Kidney (tissue), 14 donors: ENCODE measurements around the gene DIAPH1. TPM values are rescaled to one million over a fixed set of nuclear protein-coding genes. Genes with fewer than 3 reads are reported as not detected.
A peak's percentile ranks its signal among the peaks of the same experiment; 100 is the strongest.

Experiments used
- DNase-seq, 5 donors: peaks; one replicate each; pipeline ENCODE4 v3.0.0-alpha.2; 2013 to 2020
- FAIRE-seq: peaks from 2 replicates; lab custom pipeline; 2012; peaks lifted over from hg19 to GRCh38; lab: Jason Lieb, UNC
- H3K27ac ChIP-seq, 2 donors: one replicate each; pipeline ENCODE4 v1.7.0; 2013; ENCODE audit warnings: low read depth in 2 of 2, low read length in 2 of 2, inconsistent platforms in 1 of 2
- H3K27me3 ChIP-seq: one replicate; pipeline ENCODE4 v1.7.1; 2013; ENCODE audit warnings: low read length, inconsistent platforms; ENCODE audit not compliant: control insufficient read depth, insufficient read depth
- H3K36me3 ChIP-seq, 3 donors: one replicate each; pipeline versions ENCODE4 v1.7.0 to v1.7.1; 2013; ENCODE audit warnings: low read length in 3 of 3, control low read depth in 1 of 3, inconsistent platforms in 1 of 3; ENCODE audit not compliant: insufficient read depth in 3 of 3, control insufficient read depth in 2 of 3
- H3K4me1 ChIP-seq, 3 donors: one replicate each; pipeline versions ENCODE4 v1.7.0 to v1.7.1; 2013; ENCODE audit warnings: low read length in 3 of 3, inconsistent platforms in 1 of 3, low read depth in 1 of 3; ENCODE audit not compliant: control insufficient read depth in 2 of 3, insufficient read depth in 2 of 3
- H3K4me3 ChIP-seq, 3 donors: one replicate each; pipeline versions ENCODE4 v1.7.0 to v1.8.1; 2013; ENCODE audit warnings: low read length in 3 of 3, control low read depth in 1 of 3, inconsistent platforms in 1 of 3
- H3K9ac ChIP-seq, 3 donors: one replicate each; pipeline versions ENCODE4 v1.7.0 to v1.7.1; 2013; ENCODE audit warnings: low read length in 3 of 3, control low read depth in 1 of 3, inconsistent platforms in 1 of 3
- H3K9me3 ChIP-seq, 3 donors: one replicate each; pipeline versions ENCODE4 v1.7.0 to v1.7.1; 2013; ENCODE audit warnings: low read length in 3 of 3, control low read depth in 1 of 3, inconsistent platforms in 1 of 3; ENCODE audit not compliant: control insufficient read depth in 2 of 3, insufficient read depth in 1 of 3
- intact Hi-C: fragments of 100-400 bp; cut with DNase I; formaldehyde crosslinking; loops from one replicate; pipeline ENCODE4 v1.11.1; 2022
- polyA plus RNA-seq: library from polyadenylated mRNA; stranded (reverse); fragments of 350-450 nt; fragmentation: Illumina TruSeq; extraction: RNeasy Lipid Tissue Mini Kit (QIAGEN cat#74804); gene quantifications from one replicate; pipeline ENCODE4 v1.2.3, GENCODE V29; 2014; ENCODE audit warnings: low read depth, low replicate concordance; ENCODE audit not compliant: insufficient read depth
- total RNA-seq: library from RNA; stranded (reverse); fragmentation: NEBNext Ultra II Directional; extraction: Animal tissue kit (Norgen Biotek cat#: 25700); gene quantifications from one replicate; pipeline ENCODE4 v1.2.1, GENCODE V29; 2021
- TF ChIP-seq, protein P1 (sequence below): IDR thresholded peaks from 3 replicates; pipeline ENCODE4 v1.5.1; 2012; ENCODE audit warnings: mild to moderate bottlenecking, moderate library complexity, borderline replicate concordance; ENCODE audit not compliant: insufficient read depth; ENCODE audit errors: extremely low read depth
- donor health status: control.
- donor health status: control.
- donor health status: control.
- donor health status: control.
- donor health status: control.
- donor health status: DM: yes; HTN: yes; CAD: no.
- donor health status: Normal renal cell carcinoma (clear cell type).

DIAPH1 gene
- total and polyA plus RNA-seq, 2 donors from 2014 or later: 60.6 to 156 TPM

DNA sequence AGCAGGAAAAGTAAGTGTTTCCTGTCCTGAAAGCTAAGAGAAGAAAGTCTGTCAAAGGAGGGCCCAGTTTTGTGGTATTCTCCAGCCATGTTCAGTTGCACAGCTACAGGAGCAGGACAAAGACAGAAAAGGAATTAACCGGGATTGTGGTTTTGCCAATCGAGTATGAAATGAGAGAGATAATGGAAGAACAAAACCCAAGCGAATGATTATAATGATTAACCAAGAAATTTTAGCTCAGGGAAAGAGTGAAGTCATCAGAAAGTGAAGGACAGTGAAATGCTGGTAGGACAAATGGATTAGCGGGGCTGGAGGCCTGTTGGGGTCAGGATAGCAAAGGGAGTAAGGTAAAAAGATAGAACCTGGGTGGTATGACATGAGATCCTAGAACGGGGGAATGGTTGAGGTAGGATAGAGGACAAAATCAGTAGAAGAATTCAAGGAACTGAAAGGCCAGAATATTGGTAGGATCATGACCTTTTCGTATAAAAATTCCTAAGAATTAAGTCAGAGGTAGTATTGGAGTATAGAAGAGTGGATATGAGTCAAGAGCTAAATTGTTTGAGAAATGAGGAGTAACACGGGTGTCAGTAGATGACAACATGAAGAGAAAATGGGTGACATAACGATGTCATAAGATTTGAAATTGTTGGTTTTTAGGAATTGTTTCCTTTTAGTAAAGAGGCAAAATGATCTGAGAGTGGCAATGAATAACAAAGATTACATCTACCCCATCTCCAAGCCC, 52.8 kb downstream of the DIAPH1 start:
- intact Hi-C loops: no loop called here
- TF ChIP-seq, protein P1, sequence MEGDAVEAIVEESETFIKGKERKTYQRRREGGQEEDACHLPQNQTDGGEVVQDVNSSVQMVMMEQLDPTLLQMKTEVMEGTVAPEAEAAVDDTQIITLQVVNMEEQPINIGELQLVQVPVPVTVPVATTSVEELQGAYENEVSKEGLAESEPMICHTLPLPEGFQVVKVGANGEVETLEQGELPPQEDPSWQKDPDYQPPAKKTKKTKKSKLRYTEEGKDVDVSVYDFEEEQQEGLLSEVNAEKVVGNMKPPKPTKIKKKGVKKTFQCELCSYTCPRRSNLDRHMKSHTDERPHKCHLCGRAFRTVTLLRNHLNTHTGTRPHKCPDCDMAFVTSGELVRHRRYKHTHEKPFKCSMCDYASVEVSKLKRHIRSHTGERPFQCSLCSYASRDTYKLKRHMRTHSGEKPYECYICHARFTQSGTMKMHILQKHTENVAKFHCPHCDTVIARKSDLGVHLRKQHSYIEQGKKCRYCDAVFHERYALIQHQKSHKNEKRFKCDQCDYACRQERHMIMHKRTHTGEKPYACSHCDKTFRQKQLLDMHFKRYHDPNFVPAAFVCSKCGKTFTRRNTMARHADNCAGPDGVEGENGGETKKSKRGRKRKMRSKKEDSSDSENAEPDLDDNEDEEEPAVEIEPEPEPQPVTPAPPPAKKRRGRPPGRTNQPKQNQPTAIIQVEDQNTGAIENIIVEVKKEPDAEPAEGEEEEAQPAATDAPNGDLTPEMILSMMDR: no peak
- Histone ChIP-seq H3K9me3 (no peaks in the 10 kb centered on the region), H3K9ac (no peak overlapping the region), H3K27me3 (no peaks in the 10 kb centered on the region), H3K4me1 (peaks cover 0 to 5% (median 1%) of the 10 kb centered on the region in 3 donors), H3K36me3 (peaks cover 2 to 22% (median 6%) of the 10 kb centered on the region in 3 donors), H3K4me3 (no peak overlapping the region), H3K27ac (peak overlapping the region in 1 of 2 donors; percentile 8)
- DNase-seq (no peak), FAIRE-seq (no peak)

DNA sequence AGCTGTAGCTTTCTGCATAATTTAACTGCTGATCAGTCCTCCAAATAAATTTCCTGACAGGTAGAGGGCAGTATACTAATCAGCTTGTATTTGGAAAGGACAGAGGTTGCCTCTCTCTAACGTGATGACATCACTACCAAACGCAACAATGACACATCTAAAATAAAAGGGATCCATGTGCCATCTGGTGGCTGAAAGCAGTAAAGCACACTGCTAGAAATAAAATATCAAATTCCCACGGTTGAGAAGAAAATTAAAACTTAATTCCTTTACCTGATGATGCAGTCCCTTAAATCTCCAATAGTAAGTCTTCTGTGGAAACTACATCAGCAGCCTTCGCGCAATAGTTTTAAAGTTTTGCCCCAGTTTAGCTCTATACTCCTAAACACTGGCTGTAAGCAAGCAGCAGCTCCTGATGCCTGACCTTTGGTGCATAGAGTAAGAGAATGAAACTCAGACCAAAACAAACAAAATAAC, 54.5 kb downstream of the DIAPH1 start:
- peaks cover 2 to 8% (median 6%) of the 10 kb centered on the region in 3 donors for H3K4me1 ChIP-seq
- intact Hi-C loops: no loop called here
- no peak overlapping the region for H3K4me3 ChIP-seq
- H3K9me3 ChIP-seq: no peaks in the 10 kb centered on the region
- H3K9ac ChIP-seq: peak overlapping the region in 1 of 3 donors; percentile 42
- no peaks in the 10 kb centered on the region for H3K27me3 ChIP-seq
- H3K27ac ChIP-seq: peak overlapping the region; percentile 30 to 51
- TF ChIP-seq, protein P1: peak; percentile 96
- H3K36me3 ChIP-seq: peaks cover 2 to 17% (median 3%) of the 10 kb centered on the region in 3 donors
- peak in 4 of 5 donors; percentile 78 to 98 (median 87) for DNase-seq
- peak; percentile 99 for FAIRE-seq

DNA sequence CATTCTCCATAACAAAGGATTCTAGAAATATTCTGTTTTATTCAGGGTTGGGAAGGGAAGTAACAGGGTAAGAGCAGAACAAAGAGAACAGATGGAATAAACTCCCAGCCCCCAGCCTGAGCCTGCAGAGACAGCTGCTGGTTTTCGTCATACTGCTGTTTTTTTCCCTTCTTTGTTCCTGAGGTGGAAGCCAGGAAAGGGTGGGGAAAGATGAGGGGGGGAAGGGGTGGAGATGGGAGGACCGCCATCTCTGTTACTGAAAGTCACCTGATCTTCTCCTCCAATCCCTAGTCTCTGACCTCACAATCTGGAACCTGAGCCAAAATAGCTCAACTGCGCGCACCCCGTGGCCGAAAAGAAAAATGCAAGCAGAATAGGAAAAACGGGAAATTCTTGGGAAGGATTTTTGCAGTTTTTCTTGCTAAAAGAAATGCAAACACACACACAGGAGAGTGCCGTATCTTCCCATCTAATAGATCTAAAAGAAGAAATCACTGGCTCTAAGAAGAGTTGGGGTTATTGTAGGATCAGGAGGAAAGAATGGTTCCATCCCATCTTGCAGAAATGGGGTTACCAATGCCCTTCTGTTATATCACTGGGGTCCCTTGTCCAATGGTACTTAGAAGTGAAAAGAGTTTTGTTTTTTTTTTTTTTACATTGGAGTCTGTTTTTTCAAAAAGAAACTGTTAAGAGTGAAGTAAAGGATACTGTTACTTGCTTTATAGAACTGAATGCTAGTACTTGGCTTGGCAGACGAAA, 57.9 kb downstream of the DIAPH1 start:
- peak; percentile 54 for FAIRE-seq
- H3K36me3 ChIP-seq: peaks cover 0 to 3% (median 0%) of the 10 kb centered on the region in 3 donors
- peak overlapping the region; percentile 83 to 85 for H3K27ac ChIP-seq
- peaks cover 2 to 11% (median 6%) of the 10 kb centered on the region in 3 donors for H3K4me1 ChIP-seq
- no peaks in the 10 kb centered on the region for H3K9me3 ChIP-seq
- peak overlapping the region; percentile 1 to 40 (median 8) for H3K4me3 ChIP-seq
- TF ChIP-seq, protein P1: peak; percentile 96
- peak; percentile 88 to 98 (median 94) for DNase-seq
- intact Hi-C loops: no loop called here
- peak overlapping the region in 2 of 3 donors; percentile 26 to 47 for H3K9ac ChIP-seq
- H3K27me3 ChIP-seq: no peaks in the 10 kb centered on the region
